PC-3 (cell line): ENCODE results near the gene AGPS. TPM values are rescaled to one million over a fixed set of nuclear protein-coding genes. Genes with fewer than 3 reads are reported as not detected.

ENCODE experiments used
- ATAC-seq: fragments of 200-7000 bp; cut with Tn5 transposase; 2 replicates; pipeline ENCODE4 v1.9.1; 2020; ENCODE audit warnings: mild to moderate bottlenecking, moderate library complexity
- BruUV-seq: library from RNA; stranded (reverse); fragments of 400-500 nt; replicated peaks from 2 replicates; lab custom pipeline; 2021; lab: Mats Ljungman, UMichigan
- CTCF ChIA-PET: fragments of 300-600 bp; sonication (Branson Sonifier 250); formaldehyde crosslinking; loops from one replicate; lab custom pipeline; 2022; ENCODE audit warnings: antibody characterized with exemption; lab: Charles Lee
- POLR2A ChIA-PET: fragments of 300-600 bp; sonication (Branson Sonifier 250); formaldehyde crosslinking; loops from one replicate; lab custom pipeline; 2022; ENCODE audit warnings: antibody characterized with exemption; ENCODE audit not compliant: unreplicated experiment; lab: Charles Lee
- DNase-seq: peaks from one replicate; pipeline ENCODE4 v3.0.0-alpha.2; 2015
- H2AFZ ChIP-seq: fragments of 300-600 bp; sonication (generic); 2 replicates; pipeline ENCODE4 v1.6.0; 2016; ENCODE audit warnings: antibody characterized with exemption, low read length
- H3F3A ChIP-seq: fragments of 300-600 bp; sonication (generic); one replicate; pipeline ENCODE4 v1.6.0; 2017; ENCODE audit warnings: antibody characterized with exemption, low read length, control low read depth, mild to moderate bottlenecking; ENCODE audit not compliant: unreplicated experiment
- H3K27ac ChIP-seq: fragments of 300-600 bp; sonication (generic); 2 replicates; pipeline ENCODE4 v1.5.1; 2016; ENCODE audit warnings: mild to moderate bottlenecking, low read length
- H3K27me3 ChIP-seq: fragments of 300-600 bp; sonication (generic); 2 replicates; pipeline ENCODE4 v1.6.1; 2016; ENCODE audit warnings: low read length, mixed read lengths
- H3K36me3 ChIP-seq: fragments of 300-600 bp; sonication (generic); 2 replicates; pipeline ENCODE4 v1.6.1; 2016; ENCODE audit warnings: low read depth, mixed run types, low read length, mixed read lengths
- H3K4me1 ChIP-seq: fragments of 300-600 bp; sonication (generic); 2 replicates; pipeline ENCODE4 v1.5.1; 2016; ENCODE audit warnings: low read length; ENCODE audit not compliant: insufficient read depth
- H3K4me2 ChIP-seq: fragments of 300-600 bp; sonication (generic); 2 replicates; pipeline ENCODE4 v1.6.0; 2016; ENCODE audit warnings: low read length
- H3K4me3 ChIP-seq: fragments of 300-600 bp; sonication (generic); 2 replicates; pipeline ENCODE4 v1.5.1; 2016; ENCODE audit warnings: mild to moderate bottlenecking, low read length, mixed read lengths
- H3K79me2 ChIP-seq: fragments of 300-600 bp; sonication (generic); 2 replicates; pipeline ENCODE4 v1.6.1; 2017; ENCODE audit warnings: low read length, mixed read lengths
- H3K9ac ChIP-seq: fragments of 300-600 bp; sonication (generic); 2 replicates; pipeline ENCODE4 v1.6.0; 2016; ENCODE audit warnings: mild to moderate bottlenecking, low read length
- H3K9me2 ChIP-seq: fragments of 300-600 bp; sonication (generic); replicated peaks from 2 replicates; pipeline ENCODE4 v1.6.1; 2016; ENCODE audit warnings: mixed run types, low read length, mixed read lengths
- H3K9me3 ChIP-seq: fragments of 300-600 bp; sonication (generic); 2 replicates; pipeline ENCODE4 v1.6.1; 2016; ENCODE audit warnings: low read length, mixed read lengths
- H4K20me1 ChIP-seq: fragments of 300-600 bp; sonication (generic); 2 replicates; pipeline ENCODE4 v1.6.1; 2016; ENCODE audit warnings: low read length, mixed read lengths
- CTCF ChIP-seq: fragments of 300-600 bp; sonication (generic); conservative IDR thresholded peaks from 2 replicates; pipeline ENCODE4 v1.5.1; 2017; ENCODE audit warnings: antibody characterized with exemption, low read depth, mild to moderate bottlenecking, low read length
- EZH2 ChIP-seq: fragments of 300-600 bp; sonication (generic); IDR thresholded peaks from one replicate; pipeline ENCODE4 v1.6.1; 2017; ENCODE audit warnings: antibody characterized with exemption, mild to moderate bottlenecking, low read length; ENCODE audit not compliant: unreplicated experiment
- EZH2phosphoT487 ChIP-seq: fragments of 300-600 bp; sonication (generic); IDR thresholded peaks from 2 replicates; pipeline ENCODE4 v1.6.1; 2018; ENCODE audit warnings: mild to moderate bottlenecking, antibody characterized with exemption, low read length, borderline replicate concordance
- intact Hi-C: fragments of 100-400 bp; cut with micrococcal nuclease; formaldehyde crosslinking; loops from 2 replicates; pipeline ENCODE4 v1.9.0; 2023
- total RNA-seq: library from RNA; depleted of rRNA; stranded (reverse); fragments of >200 nt; gene quantifications from 2 replicates; pipeline ENCODE4 v1.2.3, GENCODE V29; 2014

Gene AGPS
- total RNA-seq, 1 experiment from 2014 or later = 147 TPM

- 0 out of 2 replicates have a peak overlapping the region, but pooled peaks have one; percentile 99 for H3K27ac ChIP-seq
- no peaks in the 10 kb centered on the region for H3K9me2 ChIP-seq
These were observed 6.8 kb downstream of the AGPS start for GRCh38 chr2:177399376-177399775.

GRCh38 chr2:177400337-177400923 is 7.9 kb downstream of the AGPS start:
- ATAC-seq = no peak
- Histone ChIP-seq H3K27me3 (no peaks in the 10 kb centered on the region), H3K9me3 (no peaks in the 10 kb centered on the region), H4K20me1 (peaks cover 35% of the 10 kb centered on the region; the same call in 1 of the 2 replicates), H3K4me3 (no peak overlapping the region), H3K27ac (no peak overlapping the region), H3F3A (peaks cover 3% of the 10 kb centered on the region), H2AFZ (no peak overlapping the region), H3K4me2 (no peak overlapping the region), H3K9ac (no peak overlapping the region), H3K79me2 (peaks cover 86% of the 10 kb centered on the region), H3K9me2 (no peaks in the 10 kb centered on the region), H3K4me1 (peaks cover 57% of the 10 kb centered on the region), H3K36me3 (no peaks in the 10 kb centered on the region)
- intact Hi-C loops = no loop called here
- ChIA-PET POLR2A (no interaction called here), CTCF (no interaction called here)
- DNase-seq = no peak
- TF ChIP-seq CTCF (no peak), EZH2 (no peak), EZH2phosphoT487 (no peak)
- BruUV-seq = no TSS peak

More at GRCh38 chr2:177399376-177399775, 6.8 kb downstream of the AGPS start:
- H4K20me1 ChIP-seq = peaks cover 38% of the 10 kb centered on the region
- no peak overlapping the region for H3K4me3 ChIP-seq
- H3K9ac ChIP-seq = no peak overlapping the region
- H3K79me2 ChIP-seq = peaks cover 86% of the 10 kb centered on the region
- CTCF ChIA-PET = no interaction called here
- H3K9me3 ChIP-seq = no peaks in the 10 kb centered on the region
- DNase-seq (no peak), ATAC-seq (no peak)
- no TSS peak for BruUV-seq
- no peaks in the 10 kb centered on the region for H3K27me3 ChIP-seq
- TF ChIP-seq CTCF = no peak
- no peak for TF ChIP-seq EZH2
- no peak for TF ChIP-seq EZH2phosphoT487
- peaks cover 59% of the 10 kb centered on the region for H3K4me1 ChIP-seq
- no peaks in the 10 kb centered on the region for H3K36me3 ChIP-seq
- no peak overlapping the region for H2AFZ ChIP-seq
- peak overlapping the region; percentile 86; the same call in 1 of the 2 replicates for H3K4me2 ChIP-seq
- POLR2A ChIA-PET = no interaction called here
- intact Hi-C loops = loop anchor here (5.0 kb wide), 1 partner anchor 232 kb away; no protein-coding TSS in a partner anchor
- peaks cover 3% of the 10 kb centered on the region for H3F3A ChIP-seq

GRCh38 chr2:177402096-177402495 is 9.5 kb downstream of the AGPS start:
- intact Hi-C loops = no loop called here
- CTCF ChIA-PET = no interaction called here
- BruUV-seq = no TSS peak
- Histone ChIP-seq H2AFZ (no peak overlapping the region), H3K9ac (no peak overlapping the region), H3K79me2 (peaks cover 92% of the 10 kb centered on the region), H3K36me3 (no peaks in the 10 kb centered on the region), H3K27ac (no peak overlapping the region), H3F3A (peaks cover 2% of the 10 kb centered on the region), H3K4me1 (peaks cover 43% of the 10 kb centered on the region), H3K4me2 (no peak overlapping the region), H3K4me3 (no peak overlapping the region), H3K9me2 (no peaks in the 10 kb centered on the region), H3K9me3 (no peaks in the 10 kb centered on the region), H4K20me1 (peaks cover 31% of the 10 kb centered on the region; the same call in 1 of the 2 replicates), H3K27me3 (no peaks in the 10 kb centered on the region)
- no peak for ATAC-seq
- TF ChIP-seq CTCF (no peak), EZH2phosphoT487 (no peak), EZH2 (no peak)
- no peak for DNase-seq
- POLR2A ChIA-PET = no interaction called here
